Small intestine (tissue), 16 donors: ENCODE measurements around the gene TLE3. TPM values are rescaled to one million over a fixed set of nuclear protein-coding genes. Genes with fewer than 3 reads are reported as not detected.
A peak's percentile ranks its signal among the peaks of the same experiment; 100 is the strongest.

Source experiments
- DNase-seq, 2 donors: peaks; one replicate each; pipeline versions ENCODE4 v3.0.0 to v3.0.0-alpha.2; 2013
- FAIRE-seq: peaks from 2 replicates; lab custom pipeline; 2012; peaks lifted over from hg19 to GRCh38; lab: Jason Lieb, UNC
- H3K27ac ChIP-seq, 3 donors: one replicate each; pipeline ENCODE4 v1.5.1; 2013; ENCODE audit warnings: low read length in 2 of 3, mild to moderate bottlenecking in 2 of 3, control low read depth in 1 of 3, inconsistent platforms in 1 of 3, low read depth in 1 of 3, moderate library complexity in 1 of 3
- H3K27me3 ChIP-seq, 3 donors: one replicate each; pipeline ENCODE4 v1.6.1; 2013; ENCODE audit warnings: low read length in 3 of 3, inconsistent platforms in 1 of 3; ENCODE audit not compliant: control insufficient read depth in 3 of 3, insufficient read depth in 3 of 3
- H3K36me3 ChIP-seq, 3 donors: one replicate each; pipeline ENCODE4 v1.6.1; 2013; ENCODE audit warnings: low read length in 3 of 3, inconsistent platforms in 1 of 3, low read depth in 1 of 3, mild to moderate bottlenecking in 1 of 3, moderate library complexity in 1 of 3; ENCODE audit not compliant: control insufficient read depth in 3 of 3, insufficient read depth in 2 of 3
- H3K4me1 ChIP-seq, 3 donors: one replicate each; pipeline ENCODE4 v1.6.1; 2013; ENCODE audit warnings: low read length in 2 of 3, inconsistent platforms in 1 of 3, low read depth in 1 of 3, mild to moderate bottlenecking in 1 of 3, moderate library complexity in 1 of 3; ENCODE audit not compliant: control insufficient read depth in 3 of 3, insufficient read depth in 2 of 3
- H3K4me3 ChIP-seq, 3 donors: one replicate each; pipeline ENCODE4 v1.5.1; 2013; ENCODE audit warnings: low read length in 3 of 3, control low read depth in 1 of 3, inconsistent platforms in 1 of 3, low read depth in 1 of 3, mild to moderate bottlenecking in 1 of 3, moderate library complexity in 1 of 3
- H3K9me3 ChIP-seq, 2 donors: one replicate each; pipeline ENCODE4 v1.6.1; 2013; ENCODE audit warnings: low read depth in 1 of 2, low read length in 1 of 2; ENCODE audit not compliant: control insufficient read depth in 2 of 2, insufficient read depth in 1 of 2
- WGBS, 3 donors: extraction: QIAGEN DNeasy Blood & Tissue Kit; methylation state at CpG; one replicate each; pipeline ENCODE4 v1.1.7; 2013; 5-methylcytosine and 5-hydroxymethylcytosine counted together
- long read RNA-seq, 10 donors: transcript quantifications; one replicate each; lab custom pipeline, GENCODE V29; 2026
- polyA plus RNA-seq, 4 donors: library from polyadenylated mRNA; stranded (reverse) in 3 of 4; unstranded in 1 of 4; fragments of 200-250 nt in 3 of 4; fragments of 120-200 nt in 1 of 4; gene quantifications; one replicate each; pipeline versions ENCODE4 v1.2.1 to v1.2.3, GENCODE V29; 2013
- donor health status: healthy with polysubstance abuse.
- donor health status: control.
- donor health status: control.
- donor health status: Bipolar disorder and iron deficiency.
- donor health status: healthy.

The TLE3 gene
- 10 to 100 TPM; 14.3 to 51.1 (median 18.4) TPM for polyA plus RNA-seq
- long read RNA-seq, donor 1: 0 reads
- long read RNA-seq, donor 2: 0 reads
- long read RNA-seq, donor 3: 0 reads
- long read RNA-seq, donor 4: 0 reads
- long read RNA-seq, donor 5: 0 reads
- long read RNA-seq, donor 6, partial matches to known transcripts: 5 of 6 reads
- long read RNA-seq, donor 6, other reads (novel, unspliced or antisense): 0 of 6 reads
- long read RNA-seq, donor 7: 0 reads
- long read RNA-seq, donor 8: 0 reads
- long read RNA-seq, donor 9: 0 reads
- long read RNA-seq, donor 10, partial matches to known transcripts: 0 of 2 reads
- long read RNA-seq, donor 10, other reads (novel, unspliced or antisense): 0 of 2 reads

DNA sequence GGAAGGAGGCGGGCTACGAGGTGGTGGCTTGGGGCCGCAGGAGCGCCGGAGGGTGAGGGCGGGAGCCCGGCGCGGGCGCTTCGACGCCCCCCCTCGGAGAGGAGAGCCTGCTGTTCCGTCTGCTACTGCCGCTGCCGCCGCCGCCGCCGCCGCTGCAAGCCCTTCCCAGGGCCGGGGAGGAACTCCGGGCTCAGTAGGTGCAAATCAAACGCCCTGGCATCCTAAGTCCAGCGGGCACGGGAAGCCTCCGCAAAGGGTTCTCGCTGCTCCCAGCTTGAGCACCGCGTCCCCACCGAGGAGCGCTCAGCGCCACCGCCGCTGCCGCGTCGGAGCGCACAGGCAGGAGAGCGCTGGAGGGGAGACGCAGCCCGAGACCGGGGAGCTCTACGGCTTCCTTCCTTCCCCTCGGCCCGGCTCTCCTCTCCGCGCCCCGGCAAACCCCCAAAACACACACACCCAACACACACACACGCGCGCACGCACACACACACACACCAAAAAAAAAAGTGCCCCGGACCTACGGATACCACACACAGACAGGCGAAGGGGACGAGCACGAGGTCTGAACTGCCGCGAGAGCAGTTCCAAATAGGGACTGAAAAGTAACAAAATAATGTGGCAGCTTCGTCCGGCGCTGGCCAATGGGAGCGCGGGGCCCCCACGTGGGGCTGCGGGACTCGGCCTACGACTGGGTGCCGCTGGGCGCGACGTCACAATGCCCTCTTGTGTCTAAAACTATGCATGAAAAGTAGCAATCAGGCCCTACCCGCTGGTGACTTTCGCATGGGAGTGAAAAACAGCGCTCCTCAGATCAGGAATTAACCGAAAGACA lies at the start of gene TLE3:
Gene TLE3, minus strand, starts transcription at position 597 of the 832 bp plus-strand sequence. CDS start 1,119 bp downstream, outside the sequence.
- WGBS, 3 donors: 0 to 1% (median 1%) methylated on average over 59 to 77 of the region's 77 CpGs
- peaks cover 0 to 20% (median 0%) of the 10 kb centered on the region in 3 donors for H3K36me3 ChIP-seq

DNA sequence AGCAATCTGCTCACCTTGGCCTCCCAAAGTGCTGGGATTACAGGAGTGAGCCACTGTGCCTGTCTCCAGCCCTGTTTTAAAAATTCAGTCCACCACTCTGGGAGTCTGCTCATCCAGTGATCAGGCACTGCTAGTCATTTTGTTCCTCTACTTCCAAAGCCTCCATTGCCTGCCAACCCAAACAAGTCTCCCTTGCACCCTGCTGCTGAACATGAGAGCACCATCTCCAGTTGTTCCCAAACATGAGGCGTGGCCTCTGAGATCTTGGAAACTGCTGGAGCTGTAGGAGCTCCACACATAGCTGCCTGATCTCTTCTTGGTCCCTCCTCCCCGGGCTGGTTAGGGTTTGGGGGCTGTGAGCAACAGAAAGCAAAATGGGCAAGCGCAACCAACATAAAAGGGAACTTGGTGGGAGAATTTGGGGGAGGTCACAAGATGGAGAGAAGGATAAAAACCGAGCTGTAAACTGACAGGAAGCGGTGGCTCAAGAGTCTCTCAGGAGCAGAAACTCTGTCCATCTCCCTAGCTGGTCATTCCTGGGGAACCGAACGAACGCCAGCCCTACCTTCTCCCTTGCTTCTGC lies 49.6 kb upstream of the TLE3 start:
- no peaks in the 10 kb centered on the region for H3K36me3 ChIP-seq
- FAIRE-seq: no peak

More for the DNA sequence above, at the start of gene TLE3:
- H3K27ac ChIP-seq: peak within 1 kb of the TSS; percentile 88 to 98 (median 94)
- H3K4me3 ChIP-seq: peak within 1 kb of the TSS; percentile 90 to 95 (median 95)
- DNase-seq (peak; percentile 98 to 99), FAIRE-seq (no peak)
- H3K27me3 ChIP-seq: no peaks in the 10 kb centered on the region
- peaks cover 2 to 58% (median 23%) of the 10 kb centered on the region in 3 donors for H3K4me1 ChIP-seq
- no peaks in the 10 kb centered on the region for H3K9me3 ChIP-seq

DNA sequence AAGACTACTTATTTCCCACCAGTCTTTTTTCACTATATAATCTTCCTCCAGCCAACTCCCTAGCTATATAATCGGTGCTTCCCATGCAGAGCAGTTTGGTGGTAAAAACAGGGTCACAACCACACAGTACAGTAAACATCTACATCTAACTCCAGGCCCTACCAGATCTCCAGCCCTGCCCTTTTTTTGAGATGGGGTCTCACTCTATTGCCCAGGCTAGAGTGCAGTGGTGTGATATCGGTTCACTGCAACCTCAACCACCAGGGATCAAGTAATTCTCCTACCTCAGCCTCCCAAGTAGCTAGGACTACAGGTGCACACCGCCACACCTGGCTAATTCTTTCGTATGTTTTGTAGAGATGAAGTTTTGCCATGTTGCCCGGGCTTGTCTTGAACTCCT lies 49.1 kb upstream of the TLE3 start:
- Histone ChIP-seq H3K27me3 (peaks cover 0 to 3% (median 0%) of the 10 kb centered on the region in 3 donors), H3K9me3 (no peaks in the 10 kb centered on the region), H3K4me3 (no peak overlapping the region), H3K4me1 (peaks cover 2 to 10% (median 2%) of the 10 kb centered on the region in 3 donors), H3K27ac (no peak overlapping the region), H3K36me3 (no peaks in the 10 kb centered on the region)
- no peak for FAIRE-seq
- DNase-seq: no peak
- WGBS, 3 donors: 83 to 88% (median 86%) methylated on average over 5 of the region's 5 CpGs

More for the DNA sequence above, 49.6 kb upstream of the TLE3 start:
- 78 to 90% (median 85%) methylated on average over 8 of the region's 8 CpGs for WGBS, 3 donors
- H3K27me3 ChIP-seq: peaks cover 0 to 3% (median 0%) of the 10 kb centered on the region in 3 donors
- H3K27ac ChIP-seq: no peak overlapping the region
- peaks cover 0 to 15% (median 2%) of the 10 kb centered on the region in 3 donors for H3K4me1 ChIP-seq
- DNase-seq: no peak
- H3K4me3 ChIP-seq: no peak overlapping the region
- H3K9me3 ChIP-seq: no peaks in the 10 kb centered on the region

DNA sequence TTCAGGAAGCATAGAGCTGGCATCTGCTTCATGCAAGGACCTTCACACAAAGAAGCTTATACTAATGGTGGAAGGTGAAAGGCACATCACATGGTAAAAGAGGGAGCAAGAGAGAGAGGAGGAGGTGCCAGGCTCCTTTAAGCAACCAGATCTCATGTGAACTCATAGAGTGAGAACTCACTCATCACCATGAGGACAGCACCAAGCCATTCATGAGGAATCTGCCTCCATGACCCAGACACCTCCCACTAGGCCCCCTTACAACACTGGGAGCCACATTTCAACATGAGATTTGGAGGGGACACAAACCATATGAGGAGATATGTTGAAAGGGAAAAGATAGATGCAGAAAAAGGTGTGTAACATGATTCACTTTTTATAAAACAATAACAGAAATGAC lies 48.4 kb upstream of the TLE3 start:
- Histone ChIP-seq H3K27ac (no peak overlapping the region), H3K4me3 (no peak overlapping the region), H3K9me3 (no peaks in the 10 kb centered on the region), H3K36me3 (no peaks in the 10 kb centered on the region), H3K4me1 (peaks cover 4 to 7% (median 5%) of the 10 kb centered on the region in 3 donors), H3K27me3 (peaks cover 0 to 3% (median 0%) of the 10 kb centered on the region in 3 donors)
- FAIRE-seq (no peak), DNase-seq (no peak)

DNA sequence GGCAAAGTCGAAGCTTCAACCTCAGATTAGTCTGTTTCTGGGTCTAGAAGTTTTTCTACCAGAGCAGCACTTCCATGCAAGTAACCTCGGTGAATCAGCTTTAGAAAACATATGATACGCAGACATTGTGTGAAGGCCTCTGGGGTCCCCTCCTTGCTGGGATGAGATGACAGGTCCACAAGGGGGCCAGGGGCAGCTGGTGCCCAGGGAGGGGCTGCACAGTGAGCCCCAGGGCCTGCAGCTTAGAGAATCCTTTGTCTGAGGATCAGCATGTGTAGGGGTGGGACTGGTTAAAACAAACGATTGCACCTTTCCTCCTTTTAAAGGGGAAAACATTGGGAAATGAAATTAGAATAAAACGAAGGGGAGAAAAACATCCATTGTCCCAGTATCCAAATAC lies 47.5 kb upstream of the TLE3 start:
- FAIRE-seq: no peak
- H3K36me3 ChIP-seq: no peaks in the 10 kb centered on the region
- no peak overlapping the region for H3K4me3 ChIP-seq
- 75 to 83% (median 81%) methylated on average over 5 of the region's 5 CpGs for WGBS, 3 donors
- H3K9me3 ChIP-seq: no peaks in the 10 kb centered on the region
- no peak overlapping the region for H3K27ac ChIP-seq
- peaks cover 2 to 12% (median 5%) of the 10 kb centered on the region in 3 donors for H3K4me1 ChIP-seq
- H3K27me3 ChIP-seq: peaks cover 0 to 3% (median 0%) of the 10 kb centered on the region in 3 donors
- DNase-seq: no peak

DNA sequence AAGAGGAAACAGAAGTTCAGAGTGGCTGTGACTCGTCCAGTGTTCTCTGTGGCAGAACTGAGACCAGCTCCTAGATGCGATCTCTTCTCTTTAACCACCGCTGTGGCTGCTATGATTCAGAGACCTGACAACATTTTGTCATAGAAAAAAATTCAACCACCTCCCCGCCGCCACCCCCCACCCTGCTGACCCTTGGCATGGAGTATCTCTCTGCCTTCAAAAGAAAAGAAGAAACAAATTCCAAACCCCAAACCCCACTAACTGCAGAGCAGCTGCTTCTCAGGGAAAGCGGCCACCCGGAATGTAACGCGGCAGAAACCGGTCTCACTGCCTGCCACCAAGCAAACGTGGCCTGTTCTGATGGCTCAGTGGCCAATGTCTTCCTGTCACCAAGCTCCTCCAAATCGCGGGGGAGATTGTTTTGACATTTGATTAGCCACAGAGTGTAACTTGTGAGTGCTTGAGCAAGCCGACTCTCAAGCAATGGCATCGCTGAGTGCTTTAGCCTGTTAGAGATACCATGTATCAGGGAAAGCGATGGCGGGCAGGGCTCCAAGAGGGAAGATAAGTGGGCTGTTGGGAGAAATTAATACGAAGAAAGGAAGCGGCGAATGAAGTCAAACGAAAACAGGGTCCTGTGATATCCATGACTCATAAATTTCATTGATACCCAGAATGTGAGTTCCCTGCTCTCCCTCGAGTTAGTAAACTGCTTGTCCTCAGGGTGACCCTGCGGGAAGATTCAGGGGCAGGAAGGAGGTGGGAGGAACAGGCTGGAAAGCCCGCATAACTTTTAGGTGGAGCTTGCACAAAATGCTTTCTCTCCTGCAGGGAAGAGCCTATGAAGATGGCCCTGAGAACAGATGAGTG lies 44.8 kb upstream of the TLE3 start:
- peaks cover 0 to 3% (median 0%) of the 10 kb centered on the region in 3 donors for H3K27me3 ChIP-seq
- no peak overlapping the region for H3K4me3 ChIP-seq
- WGBS, 3 donors: 63 to 77% (median 71%) methylated on average over 24 of the region's 24 CpGs
- H3K9me3 ChIP-seq: no peaks in the 10 kb centered on the region
- H3K27ac ChIP-seq: no peak overlapping the region
- DNase-seq: no peak
- peaks cover 2 to 20% (median 8%) of the 10 kb centered on the region in 3 donors for H3K4me1 ChIP-seq
- no peak for FAIRE-seq
- H3K36me3 ChIP-seq: no peaks in the 10 kb centered on the region

DNA sequence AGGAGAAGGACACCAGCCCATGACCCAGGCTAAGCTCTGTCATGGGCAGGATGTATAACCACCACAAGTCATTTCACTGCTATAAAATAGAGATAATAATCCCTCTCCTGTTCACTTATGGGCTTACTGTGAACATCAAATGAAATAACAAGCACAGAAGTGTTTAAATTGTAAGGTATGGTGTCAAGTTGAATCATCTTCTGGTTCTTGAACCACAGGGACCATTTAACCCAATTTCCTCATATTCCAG lies 44.3 kb upstream of the TLE3 start:
- H3K27ac ChIP-seq: no peak overlapping the region
- FAIRE-seq (no peak), DNase-seq (no peak)
- peaks cover 0 to 3% (median 0%) of the 10 kb centered on the region in 3 donors for H3K27me3 ChIP-seq
- peaks cover 2 to 20% (median 8%) of the 10 kb centered on the region in 3 donors for H3K4me1 ChIP-seq
- H3K4me3 ChIP-seq: no peak overlapping the region
- no peaks in the 10 kb centered on the region for H3K9me3 ChIP-seq
- no peaks in the 10 kb centered on the region for H3K36me3 ChIP-seq
